Measurements from ENCODE around the gene NBEAL2.
A peak's percentile ranks its signal among the peaks of the same experiment; 100 is the strongest.

Gene NBEAL2

DNA sequence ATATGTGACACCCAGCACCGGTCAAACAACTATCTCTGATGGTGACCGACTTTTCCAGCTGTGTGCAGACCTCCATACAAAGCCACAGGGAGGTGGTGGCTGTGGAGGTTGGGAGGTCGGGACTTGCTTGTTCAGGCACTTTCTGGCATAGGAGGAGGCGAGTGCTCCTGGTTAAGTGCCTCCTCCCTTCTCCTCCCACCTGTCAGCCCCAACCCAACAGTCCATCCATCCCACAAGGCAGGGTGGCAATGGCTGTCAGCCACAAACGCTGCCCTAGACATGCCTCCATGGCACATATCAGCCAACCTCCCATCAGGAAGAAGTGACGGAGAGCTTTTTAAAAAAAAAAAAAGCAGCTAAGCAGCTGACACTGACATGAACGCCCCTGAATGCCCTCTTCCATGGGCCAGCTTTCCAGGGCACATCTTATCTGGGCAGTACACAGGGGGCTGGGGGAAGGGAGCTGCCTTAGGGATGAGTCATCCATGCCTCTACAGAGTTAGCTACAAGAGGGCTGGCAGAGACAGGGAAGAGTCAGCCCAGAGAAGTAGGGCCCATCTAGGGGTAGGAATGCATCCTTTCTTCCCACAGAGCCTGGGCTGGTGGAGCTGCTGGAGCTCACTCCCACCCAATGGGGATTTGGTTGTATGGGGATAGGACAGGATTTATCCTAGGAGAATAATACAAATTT lies 44.2 kb upstream of the NBEAL2 start (continued):
- TF ChIP-seq, protein P1, sequence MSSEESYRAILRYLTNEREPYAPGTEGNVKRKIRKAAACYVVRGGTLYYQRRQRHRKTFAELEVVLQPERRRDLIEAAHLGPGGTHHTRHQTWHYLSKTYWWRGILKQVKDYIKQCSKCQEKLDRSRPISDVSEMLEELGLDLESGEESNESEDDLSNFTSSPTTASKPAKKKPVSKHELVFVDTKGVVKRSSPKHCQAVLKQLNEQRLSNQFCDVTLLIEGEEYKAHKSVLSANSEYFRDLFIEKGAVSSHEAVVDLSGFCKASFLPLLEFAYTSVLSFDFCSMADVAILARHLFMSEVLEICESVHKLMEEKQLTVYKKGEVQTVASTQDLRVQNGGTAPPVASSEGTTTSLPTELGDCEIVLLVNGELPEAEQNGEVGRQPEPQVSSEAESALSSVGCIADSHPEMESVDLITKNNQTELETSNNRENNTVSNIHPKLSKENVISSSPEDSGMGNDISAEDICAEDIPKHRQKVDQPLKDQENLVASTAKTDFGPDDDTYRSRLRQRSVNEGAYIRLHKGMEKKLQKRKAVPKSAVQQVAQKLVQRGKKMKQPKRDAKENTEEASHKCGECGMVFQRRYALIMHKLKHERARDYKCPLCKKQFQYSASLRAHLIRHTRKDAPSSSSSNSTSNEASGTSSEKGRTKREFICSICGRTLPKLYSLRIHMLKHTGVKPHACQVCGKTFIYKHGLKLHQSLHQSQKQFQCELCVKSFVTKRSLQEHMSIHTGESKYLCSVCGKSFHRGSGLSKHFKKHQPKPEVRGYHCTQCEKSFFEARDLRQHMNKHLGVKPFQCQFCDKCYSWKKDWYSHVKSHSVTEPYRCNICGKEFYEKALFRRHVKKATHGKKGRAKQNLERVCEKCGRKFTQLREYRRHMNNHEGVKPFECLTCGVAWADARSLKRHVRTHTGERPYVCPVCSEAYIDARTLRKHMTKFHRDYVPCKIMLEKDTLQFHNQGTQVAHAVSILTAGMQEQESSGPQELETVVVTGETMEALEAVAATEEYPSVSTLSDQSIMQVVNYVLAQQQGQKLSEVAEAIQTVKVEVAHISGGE (tag by site-specific recombination; conservative IDR thresholded peaks at IDR 0.05; ENCODE audit: low read depth) = no peak
- TF ChIP-seq, protein P2, sequence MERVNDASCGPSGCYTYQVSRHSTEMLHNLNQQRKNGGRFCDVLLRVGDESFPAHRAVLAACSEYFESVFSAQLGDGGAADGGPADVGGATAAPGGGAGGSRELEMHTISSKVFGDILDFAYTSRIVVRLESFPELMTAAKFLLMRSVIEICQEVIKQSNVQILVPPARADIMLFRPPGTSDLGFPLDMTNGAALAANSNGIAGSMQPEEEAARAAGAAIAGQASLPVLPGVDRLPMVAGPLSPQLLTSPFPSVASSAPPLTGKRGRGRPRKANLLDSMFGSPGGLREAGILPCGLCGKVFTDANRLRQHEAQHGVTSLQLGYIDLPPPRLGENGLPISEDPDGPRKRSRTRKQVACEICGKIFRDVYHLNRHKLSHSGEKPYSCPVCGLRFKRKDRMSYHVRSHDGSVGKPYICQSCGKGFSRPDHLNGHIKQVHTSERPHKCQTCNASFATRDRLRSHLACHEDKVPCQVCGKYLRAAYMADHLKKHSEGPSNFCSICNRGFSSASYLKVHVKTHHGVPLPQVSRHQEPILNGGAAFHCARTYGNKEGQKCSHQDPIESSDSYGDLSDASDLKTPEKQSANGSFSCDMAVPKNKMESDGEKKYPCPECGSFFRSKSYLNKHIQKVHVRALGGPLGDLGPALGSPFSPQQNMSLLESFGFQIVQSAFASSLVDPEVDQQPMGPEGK (tag by site-specific recombination; IDR thresholded peaks at IDR 0.05) = peak; percentile 60
- TF ChIP-seq, protein P3, sequence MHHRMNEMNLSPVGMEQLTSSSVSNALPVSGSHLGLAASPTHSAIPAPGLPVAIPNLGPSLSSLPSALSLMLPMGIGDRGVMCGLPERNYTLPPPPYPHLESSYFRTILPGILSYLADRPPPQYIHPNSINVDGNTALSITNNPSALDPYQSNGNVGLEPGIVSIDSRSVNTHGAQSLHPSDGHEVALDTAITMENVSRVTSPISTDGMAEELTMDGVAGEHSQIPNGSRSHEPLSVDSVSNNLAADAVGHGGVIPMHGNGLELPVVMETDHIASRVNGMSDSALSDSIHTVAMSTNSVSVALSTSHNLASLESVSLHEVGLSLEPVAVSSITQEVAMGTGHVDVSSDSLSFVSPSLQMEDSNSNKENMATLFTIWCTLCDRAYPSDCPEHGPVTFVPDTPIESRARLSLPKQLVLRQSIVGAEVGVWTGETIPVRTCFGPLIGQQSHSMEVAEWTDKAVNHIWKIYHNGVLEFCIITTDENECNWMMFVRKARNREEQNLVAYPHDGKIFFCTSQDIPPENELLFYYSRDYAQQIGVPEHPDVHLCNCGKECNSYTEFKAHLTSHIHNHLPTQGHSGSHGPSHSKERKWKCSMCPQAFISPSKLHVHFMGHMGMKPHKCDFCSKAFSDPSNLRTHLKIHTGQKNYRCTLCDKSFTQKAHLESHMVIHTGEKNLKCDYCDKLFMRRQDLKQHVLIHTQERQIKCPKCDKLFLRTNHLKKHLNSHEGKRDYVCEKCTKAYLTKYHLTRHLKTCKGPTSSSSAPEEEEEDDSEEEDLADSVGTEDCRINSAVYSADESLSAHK (tag by site-specific recombination; IDR thresholded peaks at IDR 0.05) = no peak
- TF ChIP-seq, protein P4, sequence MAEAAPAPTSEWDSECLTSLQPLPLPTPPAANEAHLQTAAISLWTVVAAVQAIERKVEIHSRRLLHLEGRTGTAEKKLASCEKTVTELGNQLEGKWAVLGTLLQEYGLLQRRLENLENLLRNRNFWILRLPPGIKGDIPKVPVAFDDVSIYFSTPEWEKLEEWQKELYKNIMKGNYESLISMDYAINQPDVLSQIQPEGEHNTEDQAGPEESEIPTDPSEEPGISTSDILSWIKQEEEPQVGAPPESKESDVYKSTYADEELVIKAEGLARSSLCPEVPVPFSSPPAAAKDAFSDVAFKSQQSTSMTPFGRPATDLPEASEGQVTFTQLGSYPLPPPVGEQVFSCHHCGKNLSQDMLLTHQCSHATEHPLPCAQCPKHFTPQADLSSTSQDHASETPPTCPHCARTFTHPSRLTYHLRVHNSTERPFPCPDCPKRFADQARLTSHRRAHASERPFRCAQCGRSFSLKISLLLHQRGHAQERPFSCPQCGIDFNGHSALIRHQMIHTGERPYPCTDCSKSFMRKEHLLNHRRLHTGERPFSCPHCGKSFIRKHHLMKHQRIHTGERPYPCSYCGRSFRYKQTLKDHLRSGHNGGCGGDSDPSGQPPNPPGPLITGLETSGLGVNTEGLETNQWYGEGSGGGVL (tag by site-specific recombination; IDR thresholded peaks at IDR 0.05) = no peak
- no peak for TF ChIP-seq ZNF521 (tag by site-specific recombination; IDR thresholded peaks at IDR 0.05)
- TF ChIP-seq, protein P5, sequence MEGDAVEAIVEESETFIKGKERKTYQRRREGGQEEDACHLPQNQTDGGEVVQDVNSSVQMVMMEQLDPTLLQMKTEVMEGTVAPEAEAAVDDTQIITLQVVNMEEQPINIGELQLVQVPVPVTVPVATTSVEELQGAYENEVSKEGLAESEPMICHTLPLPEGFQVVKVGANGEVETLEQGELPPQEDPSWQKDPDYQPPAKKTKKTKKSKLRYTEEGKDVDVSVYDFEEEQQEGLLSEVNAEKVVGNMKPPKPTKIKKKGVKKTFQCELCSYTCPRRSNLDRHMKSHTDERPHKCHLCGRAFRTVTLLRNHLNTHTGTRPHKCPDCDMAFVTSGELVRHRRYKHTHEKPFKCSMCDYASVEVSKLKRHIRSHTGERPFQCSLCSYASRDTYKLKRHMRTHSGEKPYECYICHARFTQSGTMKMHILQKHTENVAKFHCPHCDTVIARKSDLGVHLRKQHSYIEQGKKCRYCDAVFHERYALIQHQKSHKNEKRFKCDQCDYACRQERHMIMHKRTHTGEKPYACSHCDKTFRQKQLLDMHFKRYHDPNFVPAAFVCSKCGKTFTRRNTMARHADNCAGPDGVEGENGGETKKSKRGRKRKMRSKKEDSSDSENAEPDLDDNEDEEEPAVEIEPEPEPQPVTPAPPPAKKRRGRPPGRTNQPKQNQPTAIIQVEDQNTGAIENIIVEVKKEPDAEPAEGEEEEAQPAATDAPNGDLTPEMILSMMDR (tag by site-specific recombination; IDR thresholded peaks at IDR 0.05) = peak; percentile 52; the same call in 1 of the 2 replicates
- no peak for TF ChIP-seq ZNF248 (tag by site-specific recombination; IDR thresholded peaks at IDR 0.05)
- no peak for TF ChIP-seq SCRT2 (tag by site-specific recombination; IDR thresholded peaks at IDR 0.05)
- TF ChIP-seq, protein P6, sequence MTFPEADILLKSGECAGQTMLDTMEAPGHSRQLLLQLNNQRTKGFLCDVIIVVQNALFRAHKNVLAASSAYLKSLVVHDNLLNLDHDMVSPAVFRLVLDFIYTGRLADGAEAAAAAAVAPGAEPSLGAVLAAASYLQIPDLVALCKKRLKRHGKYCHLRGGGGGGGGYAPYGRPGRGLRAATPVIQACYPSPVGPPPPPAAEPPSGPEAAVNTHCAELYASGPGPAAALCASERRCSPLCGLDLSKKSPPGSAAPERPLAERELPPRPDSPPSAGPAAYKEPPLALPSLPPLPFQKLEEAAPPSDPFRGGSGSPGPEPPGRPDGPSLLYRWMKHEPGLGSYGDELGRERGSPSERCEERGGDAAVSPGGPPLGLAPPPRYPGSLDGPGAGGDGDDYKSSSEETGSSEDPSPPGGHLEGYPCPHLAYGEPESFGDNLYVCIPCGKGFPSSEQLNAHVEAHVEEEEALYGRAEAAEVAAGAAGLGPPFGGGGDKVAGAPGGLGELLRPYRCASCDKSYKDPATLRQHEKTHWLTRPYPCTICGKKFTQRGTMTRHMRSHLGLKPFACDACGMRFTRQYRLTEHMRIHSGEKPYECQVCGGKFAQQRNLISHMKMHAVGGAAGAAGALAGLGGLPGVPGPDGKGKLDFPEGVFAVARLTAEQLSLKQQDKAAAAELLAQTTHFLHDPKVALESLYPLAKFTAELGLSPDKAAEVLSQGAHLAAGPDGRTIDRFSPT (tag by site-specific recombination; IDR thresholded peaks at IDR 0.05) = no peak
- no peak for TF ChIP-seq ZNF664 (tag by site-specific recombination; IDR thresholded peaks at IDR 0.05)
- TF ChIP-seq ZNF660 (tag by site-specific recombination; IDR thresholded peaks at IDR 0.05) = peak; percentile 50; the same call in 1 of the 2 replicates
- TF ChIP-seq ZNF623 (tag by site-specific recombination; IDR thresholded peaks at IDR 0.05) = no peak
- TF ChIP-seq ZNF473 (tag by site-specific recombination; IDR thresholded peaks at IDR 0.05) = no peak
- no peak for TF ChIP-seq ZXDB (tag by site-specific recombination; IDR thresholded peaks at IDR 0.05)
- TF ChIP-seq SP3 (tag by site-specific recombination; IDR thresholded peaks at IDR 0.05) = no peak
- no peak for TF ChIP-seq ZNF777 (tag by site-specific recombination; IDR thresholded peaks at IDR 0.05; ENCODE audit: borderline replicate concordance)
- TF ChIP-seq GLI2 (tag by site-specific recombination; IDR thresholded peaks at IDR 0.05; ENCODE audit: borderline replicate concordance, low read depth) = no peak
- TF ChIP-seq KLF8 (tag by site-specific recombination; IDR thresholded peaks at IDR 0.05) = 0 out of 2 replicates have a peak, but pooled peaks have one; percentile 19
- TF ChIP-seq ZNF549 (tag by site-specific recombination; IDR thresholded peaks at IDR 0.05) = no peak
- no peak for TF ChIP-seq ZBTB7A (tag by site-specific recombination; IDR thresholded peaks at IDR 0.05; ENCODE audit: low read depth)
- no peak for TF ChIP-seq PRDM1 (tag by site-specific recombination; IDR thresholded peaks at IDR 0.05)
- TF ChIP-seq ZNF311 (tag by site-specific recombination; IDR thresholded peaks at IDR 0.05; ENCODE audit: borderline replicate concordance) = no peak
- TF ChIP-seq ZNF791 (tag by site-specific recombination; IDR thresholded peaks at IDR 0.05) = no peak
- no peak for TF ChIP-seq SCRT1 (tag by site-specific recombination; IDR thresholded peaks at IDR 0.05; ENCODE audit: borderline replicate concordance)
- TF ChIP-seq ZNF501 (tag by site-specific recombination; IDR thresholded peaks at IDR 0.05) = no peak
- no peak for TF ChIP-seq MZF1 (tag by site-specific recombination; IDR thresholded peaks at IDR 0.05; ENCODE audit: borderline replicate concordance)

All from HEK293 (cell line).